Esophagus muscularis mucosa (tissue), 4 donors: ENCODE measurements around the gene ACVR1. TPM values are rescaled to one million over a fixed set of nuclear protein-coding genes. Genes with fewer than 3 reads are reported as not detected.

Experiments
- DNase-seq: peaks from one replicate; pipeline ENCODE4 v3.0.0-alpha.2; 2017; ENCODE audit errors: extremely low spot score
- H3K27ac ChIP-seq, 4 donors: fragments of 200-600 bp; sonication (generic); replicated peaks in 1 of 4; 1 replicate in 3 of 4; 2 replicates in 1 of 4; pipeline ENCODE4 v1.5.1; 2016 to 2019; ENCODE audit warnings: mild to moderate bottlenecking in 1 of 4
- H3K27me3 ChIP-seq, 4 donors: fragments of 200-600 bp; sonication (generic); one replicate each; pipeline versions ENCODE4 v1.5.1 to v1.6.0; 2016 to 2019
- H3K36me3 ChIP-seq, 4 donors: fragments of 200-600 bp; sonication (generic); one replicate each; pipeline ENCODE4 v1.5.1; 2016 to 2019
- H3K4me1 ChIP-seq, 4 donors: fragments of 200-600 bp; sonication (generic); one replicate each; pipeline ENCODE4 v1.5.1; 2016 to 2019
- H3K4me3 ChIP-seq, 4 donors: fragments of 200-600 bp; sonication (generic); 1 replicate in 2 of 4; 2 replicates in 2 of 4; pipeline ENCODE4 v1.5.1; 2016 to 2019; ENCODE audit warnings: mild to moderate bottlenecking in 4 of 4, moderate library complexity in 1 of 4
- H3K9me3 ChIP-seq, 4 donors: fragments of 200-600 bp; sonication (generic); 1 replicate in 3 of 4; 2 replicates in 1 of 4; pipeline ENCODE4 v1.5.1; 2016 to 2019
- EP300 ChIP-seq: sonication (generic); formaldehyde crosslinking; IDR thresholded peaks from one replicate; pipeline ENCODE4 v1.6.1; 2017; ENCODE audit warnings: antibody characterized with exemption
- POLR2A ChIP-seq: fragments of 450-650 bp; IDR thresholded peaks from one replicate; pipeline ENCODE4 v1.6.1; 2017; ENCODE audit warnings: antibody characterized with exemption, moderate library complexity, mild to moderate bottlenecking, low read depth
- POLR2AphosphoS5 ChIP-seq, 2 donors: sonication (generic); formaldehyde crosslinking; IDR thresholded peaks; one replicate each; pipeline ENCODE4 v1.6.1; 2017; ENCODE audit warnings: antibody characterized with exemption in 2 of 2
- WGBS: methylation state at CpG from one replicate; pipeline ENCODE4 v1.1.5; 2018; 5-methylcytosine and 5-hydroxymethylcytosine counted together
- intact Hi-C: fragments of 100-400 bp; cut with DNase I; formaldehyde crosslinking; loops from one replicate; pipeline ENCODE4 v1.15.1; 2023
- total RNA-seq, 4 donors: library from RNA; depleted of rRNA; stranded (reverse); fragments of >200 nt; gene quantifications; one replicate each; pipeline versions ENCODE4 v1.1.0 to v1.2.1, GENCODE V29; 2016
- TF ChIP-seq, protein P1 (sequence below), 3 experiments: fragments of 200-600 bp in 2 of 3; fragments of 450-650 bp in 1 of 3; sonication (generic) in 2 of 3; IDR thresholded peaks; one replicate each; pipeline ENCODE4 v1.5.1; 2017 to 2019; ENCODE audit warnings: antibody characterized with exemption in 3 of 3, mild to moderate bottlenecking in 2 of 3, moderate library complexity in 1 of 3

ACVR1 gene
- total RNA-seq, 4 donors from 2014 or later, result 25.2 to 39.1 (median 32.3) TPM

DNA sequence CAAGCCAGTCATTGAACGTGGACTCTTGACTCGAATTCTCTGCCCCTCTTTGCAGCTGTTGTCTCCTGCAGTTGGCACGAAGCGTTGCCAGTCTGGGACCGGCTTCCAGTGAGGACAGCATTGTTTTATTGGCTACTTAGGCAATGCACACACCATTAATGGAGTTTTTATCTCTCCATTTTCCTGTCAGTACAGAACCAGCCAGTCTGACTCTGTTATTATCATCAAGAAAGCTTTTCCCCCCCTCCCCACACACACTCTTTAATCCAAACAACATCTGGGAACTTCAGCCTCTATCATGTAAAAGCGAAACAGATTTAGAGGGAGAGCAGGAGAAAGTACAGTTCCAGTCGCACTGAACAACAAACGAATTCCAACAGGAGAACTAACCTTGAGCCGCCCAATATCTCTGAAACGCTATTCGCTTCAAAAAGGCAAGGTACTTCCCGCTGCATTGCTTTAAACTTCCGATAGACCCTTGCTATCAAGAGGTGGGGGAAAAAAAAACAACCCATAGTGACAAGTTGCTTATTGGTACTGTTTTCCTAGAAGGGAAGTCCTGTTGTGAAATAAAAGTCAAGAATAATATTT is 38.2 kb downstream of the ACVR1 start:
- TF ChIP-seq, protein P1, sequence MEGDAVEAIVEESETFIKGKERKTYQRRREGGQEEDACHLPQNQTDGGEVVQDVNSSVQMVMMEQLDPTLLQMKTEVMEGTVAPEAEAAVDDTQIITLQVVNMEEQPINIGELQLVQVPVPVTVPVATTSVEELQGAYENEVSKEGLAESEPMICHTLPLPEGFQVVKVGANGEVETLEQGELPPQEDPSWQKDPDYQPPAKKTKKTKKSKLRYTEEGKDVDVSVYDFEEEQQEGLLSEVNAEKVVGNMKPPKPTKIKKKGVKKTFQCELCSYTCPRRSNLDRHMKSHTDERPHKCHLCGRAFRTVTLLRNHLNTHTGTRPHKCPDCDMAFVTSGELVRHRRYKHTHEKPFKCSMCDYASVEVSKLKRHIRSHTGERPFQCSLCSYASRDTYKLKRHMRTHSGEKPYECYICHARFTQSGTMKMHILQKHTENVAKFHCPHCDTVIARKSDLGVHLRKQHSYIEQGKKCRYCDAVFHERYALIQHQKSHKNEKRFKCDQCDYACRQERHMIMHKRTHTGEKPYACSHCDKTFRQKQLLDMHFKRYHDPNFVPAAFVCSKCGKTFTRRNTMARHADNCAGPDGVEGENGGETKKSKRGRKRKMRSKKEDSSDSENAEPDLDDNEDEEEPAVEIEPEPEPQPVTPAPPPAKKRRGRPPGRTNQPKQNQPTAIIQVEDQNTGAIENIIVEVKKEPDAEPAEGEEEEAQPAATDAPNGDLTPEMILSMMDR (IDR thresholded peaks at IDR 0.05), result no peak
- no peak for TF ChIP-seq POLR2A
- TF ChIP-seq POLR2AphosphoS5 (IDR thresholded peaks at IDR 0.05), result no peak
- TF ChIP-seq EP300, result no peak
- peak; percentile 57 for DNase-seq
- peak overlapping the region; percentile 62 to 67 (median 66) for H3K27ac ChIP-seq
- H3K27me3 ChIP-seq, result no peaks in the 10 kb centered on the region
- H3K4me3 ChIP-seq, result peak overlapping the region; percentile 33 to 47 (median 46)
- WGBS, result 32% methylated on average over 13 of the region's 13 CpGs
- no peaks in the 10 kb centered on the region for H3K9me3 ChIP-seq
- H3K36me3 ChIP-seq, result no peaks in the 10 kb centered on the region
- peaks cover 52 to 62% (median 58%) of the 10 kb centered on the region in 4 donors for H3K4me1 ChIP-seq
- intact Hi-C loops, result loop anchor here (5.0 kb wide), 1 partner anchor 34 kb away; no protein-coding TSS in a partner anchor

DNA sequence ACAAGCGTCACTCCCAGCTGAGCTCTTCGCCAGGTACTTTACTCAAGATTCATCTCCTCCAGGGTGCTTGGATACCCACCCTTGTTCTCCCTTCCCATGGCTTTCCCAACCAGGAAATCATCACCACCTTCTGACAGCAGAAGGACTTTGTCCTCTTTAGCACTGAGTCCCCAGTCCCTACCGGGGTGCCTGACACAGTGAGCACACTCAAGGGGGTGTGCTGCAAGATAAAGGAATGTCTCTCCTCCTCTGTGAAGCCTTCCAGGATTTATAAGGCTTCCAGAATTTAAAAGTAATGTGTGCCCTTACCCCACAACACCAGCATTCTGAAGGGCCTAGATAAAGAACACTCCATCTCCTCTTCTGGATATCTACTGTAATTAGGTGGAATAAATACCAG is 39.6 kb downstream of the ACVR1 start:
- WGBS, result 95% methylated on average over 3 of the region's 3 CpGs
- Histone ChIP-seq H3K27ac (no peak overlapping the region), H3K4me1 (peaks cover 47 to 58% (median 53%) of the 10 kb centered on the region in 4 donors)

DNA sequence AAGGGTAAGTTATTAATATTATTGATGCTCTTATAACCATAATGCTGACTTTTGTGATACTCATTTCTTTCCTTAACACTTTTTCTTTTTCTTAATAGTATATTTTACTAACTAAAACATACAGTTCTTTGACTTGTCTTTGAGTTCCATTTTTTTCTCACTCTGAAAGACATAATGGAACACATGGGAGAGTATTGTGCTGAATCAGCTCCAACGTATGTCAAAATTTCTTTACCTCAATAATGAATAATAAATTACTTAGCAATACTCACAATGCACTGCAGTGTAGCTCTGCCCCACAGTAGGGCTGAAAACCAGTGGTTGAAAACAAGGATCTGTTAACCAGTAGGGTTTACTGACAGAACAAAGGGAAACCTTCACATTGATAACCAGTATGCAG is 40.7 kb downstream of the ACVR1 start:
- DNase-seq, result no peak

More for the DNA sequence above, 39.6 kb downstream of the ACVR1 start:
- Histone ChIP-seq H3K9me3 (no peaks in the 10 kb centered on the region), H3K36me3 (no peaks in the 10 kb centered on the region), H3K27me3 (no peaks in the 10 kb centered on the region), H3K4me3 (no peak overlapping the region)
- DNase-seq, result peak; percentile 37
- intact Hi-C loops, result loop anchor here (5.0 kb wide), 1 partner anchor 36 kb away; no protein-coding TSS in a partner anchor
- TF ChIP-seq, protein P1 (IDR thresholded peaks at IDR 0.05), result no peak

DNA sequence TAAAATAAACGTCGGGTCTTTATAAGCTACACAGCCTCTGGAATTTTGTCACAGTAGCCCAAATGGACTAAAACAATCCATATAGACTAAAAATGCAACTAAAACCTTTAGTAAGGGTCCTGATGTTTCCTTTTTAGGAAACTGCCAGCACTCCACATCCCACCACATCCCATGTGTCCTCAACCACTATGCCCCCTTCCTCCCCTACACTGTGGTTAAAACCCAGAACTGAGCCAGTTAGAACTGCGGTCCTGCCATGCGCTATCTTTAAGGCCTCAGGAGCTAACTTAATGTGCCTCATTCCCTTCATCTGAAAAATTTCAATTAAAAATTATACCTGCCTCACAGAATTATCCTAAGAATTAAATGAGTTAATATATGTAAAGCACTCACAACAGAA is 41.1 kb downstream of the ACVR1 start:
- DNase-seq, result peak; percentile 12
- no peak overlapping the region for H3K27ac ChIP-seq
- no peak for TF ChIP-seq POLR2AphosphoS5 (IDR thresholded peaks at IDR 0.05)
- intact Hi-C loops, result loop anchor here (5.0 kb wide), 1 partner anchor 37 kb away; no protein-coding TSS in a partner anchor
- no peaks in the 10 kb centered on the region for H3K27me3 ChIP-seq
- WGBS, result 82% methylated on average over 4 of the region's 4 CpGs
- no peaks in the 10 kb centered on the region for H3K9me3 ChIP-seq
- no peaks in the 10 kb centered on the region for H3K36me3 ChIP-seq
- H3K4me3 ChIP-seq, result no peak overlapping the region
- H3K4me1 ChIP-seq, result peaks cover 42 to 52% (median 51%) of the 10 kb centered on the region in 4 donors

More for the DNA sequence above, 40.7 kb downstream of the ACVR1 start:
- WGBS, result 85% methylated on average over 1 of the region's 1 CpG
- Histone ChIP-seq H3K27ac (no peak overlapping the region), H3K4me3 (no peak overlapping the region), H3K36me3 (no peaks in the 10 kb centered on the region), H3K9me3 (no peaks in the 10 kb centered on the region), H3K4me1 (peaks cover 45 to 56% (median 53%) of the 10 kb centered on the region in 4 donors), H3K27me3 (no peaks in the 10 kb centered on the region)
- intact Hi-C loops, result loop anchor here (5.0 kb wide), 1 partner anchor 37 kb away; no protein-coding TSS in a partner anchor
- TF ChIP-seq POLR2A (no peak), EP300 (no peak), POLR2AphosphoS5 (IDR thresholded peaks at IDR 0.05) (no peak)
- TF ChIP-seq, protein P1 (IDR thresholded peaks at IDR 0.05), result no peak

DNA sequence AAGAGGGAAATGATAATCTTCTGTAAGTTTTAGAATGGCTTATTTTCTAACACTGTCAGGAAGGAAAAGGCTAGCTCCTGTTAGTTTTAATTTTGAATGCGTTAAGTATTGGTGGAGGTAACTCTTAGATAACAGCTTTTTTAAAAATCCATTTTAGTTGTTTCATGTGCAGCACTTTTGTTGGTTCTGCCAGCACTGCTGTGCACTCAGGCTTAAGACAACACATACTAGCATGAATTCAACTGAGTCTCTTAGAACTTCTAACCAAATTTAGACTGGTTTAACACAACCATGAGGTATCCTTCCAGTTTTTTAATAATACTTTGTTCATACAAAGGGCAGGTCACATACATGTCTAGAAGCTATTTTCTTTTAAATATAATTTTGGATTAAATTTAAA is 42.4 kb downstream of the ACVR1 start:
- Histone ChIP-seq H3K4me3 (no peak overlapping the region), H3K27ac (no peak overlapping the region), H3K36me3 (no peaks in the 10 kb centered on the region), H3K27me3 (no peaks in the 10 kb centered on the region), H3K4me1 (peaks cover 29 to 40% (median 38%) of the 10 kb centered on the region in 4 donors), H3K9me3 (no peaks in the 10 kb centered on the region)
- WGBS, result 83% methylated on average over 1 of the region's 1 CpG
- TF ChIP-seq POLR2AphosphoS5 (IDR thresholded peaks at IDR 0.05), result no peak
- TF ChIP-seq, protein P1 (IDR thresholded peaks at IDR 0.05), result no peak
- no peak for TF ChIP-seq POLR2A
- no peak for TF ChIP-seq EP300
- intact Hi-C loops, result no loop called here
- DNase-seq, result no peak
